Endothelial cell of umbilical vein (primary cell): ENCODE results near the gene AGPAT2. TPM values are rescaled to one million over a fixed set of nuclear protein-coding genes. Genes with fewer than 3 reads are reported as not detected.

Experiments
- BruUV-seq: library from RNA; stranded (reverse); fragments of 400-500 nt; replicated peaks from 2 replicates; lab custom pipeline; 2021; lab: Mats Ljungman, UMichigan
- CTCF ChIA-PET: fragments of 300-600, 350-600 bp; sonication (Branson Sonifier 250); formaldehyde crosslinking; loops from one replicate; lab custom pipeline; 2021; ENCODE audit warnings: antibody characterized with exemption, inconsistent platforms; lab: Charles Lee
- POLR2A ChIA-PET: fragments of 300-600, 350-600 bp; sonication (Branson Sonifier 250); formaldehyde crosslinking; loops from one replicate; lab custom pipeline; 2021; ENCODE audit warnings: antibody characterized with exemption, inconsistent platforms; lab: Charles Lee
- DNase-seq: peaks from one replicate; pipeline ENCODE4 v3.0.0-alpha.2; 2011; ENCODE audit warnings: low read depth, low spot score
- FAIRE-seq: peaks from 2 replicates; lab custom pipeline; 2011; peaks lifted over from hg19 to GRCh38; lab: Jason Lieb, UNC
- H2AFZ ChIP-seq: 2 replicates; pipeline ENCODE4 v1.6.0; 2012; ENCODE audit warnings: low read depth, low read length, control low read depth, inconsistent platforms
- H3K27ac ChIP-seq: 2 replicates; pipeline ENCODE4 v1.5.1; 2011; ENCODE audit warnings: low read depth, mild to moderate bottlenecking, control low read depth, low read length, moderate library complexity; ENCODE audit not compliant: insufficient read depth
- H3K27me3 ChIP-seq, 2 experiments: 2 replicates each; pipeline versions ENCODE4 v1.6.0 to v1.6.1; 2011; ENCODE audit warnings: low read length in 2 of 2, mixed read lengths in 1 of 2; ENCODE audit not compliant: control insufficient read depth in 2 of 2, insufficient read depth in 2 of 2
- H3K36me3 ChIP-seq, 2 experiments: 2 replicates in 1 of 2; 3 replicates in 1 of 2; pipeline ENCODE4 v1.5.1; 2011; ENCODE audit warnings: low read length in 2 of 2, mild to moderate bottlenecking in 1 of 2, moderate library complexity in 1 of 2; ENCODE audit not compliant: control insufficient read depth in 2 of 2, insufficient read depth in 2 of 2; ENCODE audit errors: extremely low read depth in 1 of 2
- H3K4me1 ChIP-seq: 3 replicates; pipeline ENCODE4 v1.5.1; 2011; ENCODE audit warnings: mild to moderate bottlenecking, low read length; ENCODE audit not compliant: control insufficient read depth, insufficient read depth; ENCODE audit errors: extremely low read depth
- H3K4me2 ChIP-seq: 2 replicates; pipeline ENCODE4 v1.6.1; 2011; ENCODE audit warnings: low read length, control low read depth, mixed read lengths; ENCODE audit not compliant: insufficient read depth
- H3K4me3 ChIP-seq, 3 experiments: fragments of 200-600 bp in 1 of 3; sonication (generic), shearing (Covaris generic) in 1 of 3; replicated peaks in 1 of 3; 2 replicates each; pipeline ENCODE4 v1.5.1; 2011 to 2016; ENCODE audit warnings: control low read depth in 3 of 3, low read length in 3 of 3, mild to moderate bottlenecking in 2 of 3, inconsistent platforms in 1 of 3, low read depth in 1 of 3, moderate library complexity in 1 of 3; ENCODE audit not compliant: insufficient read depth in 1 of 3
- H3K79me2 ChIP-seq: 2 replicates; pipeline ENCODE4 v1.6.0; 2012; ENCODE audit warnings: low read length, inconsistent platforms; ENCODE audit not compliant: control insufficient read depth, insufficient read depth
- H3K9ac ChIP-seq: replicated peaks from 2 replicates; pipeline ENCODE3; 2011; ENCODE audit warnings: low read length, control low read depth; ENCODE audit not compliant: insufficient read depth; ENCODE audit errors: extremely low read depth
- H3K9me1 ChIP-seq: replicated peaks from 3 replicates; pipeline ENCODE4 v1.6.0; 2011; ENCODE audit warnings: mild to moderate bottlenecking, low read length; ENCODE audit not compliant: control insufficient read depth, insufficient read depth; ENCODE audit errors: extremely low read depth
- H3K9me3 ChIP-seq: replicated peaks from 2 replicates; pipeline ENCODE4 v1.5.1; 2012; ENCODE audit warnings: low read length, inconsistent platforms; ENCODE audit not compliant: control insufficient read depth, insufficient read depth
- H4K20me1 ChIP-seq: replicated peaks from 2 replicates; pipeline ENCODE3; 2011; ENCODE audit warnings: mild to moderate bottlenecking, low read length; ENCODE audit not compliant: control insufficient read depth, insufficient read depth; ENCODE audit errors: extremely low read depth
- EZH2 ChIP-seq: IDR thresholded peaks from 2 replicates; pipeline ENCODE4 v1.6.1; 2012; ENCODE audit warnings: borderline replicate concordance, low read depth, mild to moderate bottlenecking, moderate library complexity, low read length, inconsistent platforms; ENCODE audit not compliant: severe bottlenecking
- FOS ChIP-seq: IDR thresholded peaks from 2 replicates; pipeline ENCODE4 v1.6.1; 2011; ENCODE audit warnings: mild to moderate bottlenecking, low read length, moderate library complexity, borderline replicate concordance; ENCODE audit not compliant: insufficient read depth
- GATA2 ChIP-seq: IDR thresholded peaks from 2 replicates; pipeline ENCODE4 v1.7.0; 2011; ENCODE audit warnings: low read depth, mild to moderate bottlenecking, moderate library complexity, mixed read lengths, low read length; ENCODE audit not compliant: insufficient read length, insufficient read depth
- JUN ChIP-seq: IDR thresholded peaks from 2 replicates; pipeline ENCODE4 v1.6.1; 2011; ENCODE audit warnings: borderline replicate concordance, low read depth; ENCODE audit not compliant: insufficient read length, insufficient read depth
- MAX ChIP-seq: IDR thresholded peaks from 2 replicates; pipeline ENCODE4 v1.6.1; 2011; ENCODE audit not compliant: insufficient read depth, insufficient read length
- MYC ChIP-seq: IDR thresholded peaks from one replicate; pipeline ENCODE4 v1.6.1; 2011; ENCODE audit warnings: mild to moderate bottlenecking, low read depth, low read length
- POLR2A ChIP-seq: IDR thresholded peaks from 2 replicates; pipeline ENCODE4 v1.6.1; 2012; ENCODE audit warnings: low read depth, mild to moderate bottlenecking, control low read depth, low read length
- dilution Hi-C: fragments of 300-500 bp; cut with MboI; formaldehyde crosslinking; loops from one replicate; pipeline ENCODE4 v1.15.0; 2019; ENCODE audit warnings: low sequenced_read_pairs; ENCODE audit not compliant: extremely low pct_ligation_motif_present
- intact Hi-C: fragments of 100-400 bp; cut with micrococcal nuclease; formaldehyde crosslinking; loops from one replicate; pipeline ENCODE4 v1.10.0; 2022
- polyA plus RNA-seq, 4 experiments: library from polyadenylated mRNA; depleted of rRNA in 3 of 4; stranded (reverse) in 3 of 4; unstranded in 1 of 4; fragments of >200 nt; gene quantifications; 2 replicates each; pipeline versions ENCODE4 v1.2.1 to v1.2.3, GENCODE V29; 2011 to 2012; ENCODE audit warnings: missing spikeins in 1 of 4
- total RNA-seq: library from RNA; stranded (reverse); gene quantifications from 2 replicates; pipeline ENCODE4 v1.2.3, GENCODE V29; 2021
- TF ChIP-seq, protein P1 (sequence below), 2 donors: IDR thresholded peaks; 1 replicate in 1 of 2; 2 replicates in 1 of 2; pipeline ENCODE4 v1.5.1; 2011; ENCODE audit warnings: low read length in 2 of 2, mild to moderate bottlenecking in 2 of 2, moderate library complexity in 2 of 2, control low read depth in 1 of 2, inconsistent platforms in 1 of 2, low read depth in 1 of 2; ENCODE audit not compliant: insufficient read depth in 1 of 2; ENCODE audit errors: extremely low read depth in 1 of 2

The AGPAT2 gene
- total and polyA plus RNA-seq, 2 donors (not counting 3 experiments of a cell fraction or from before 2014, with no cell fraction given): 45.5 to 55.3 TPM

- Histone ChIP-seq H3K36me3 (peaks cover 8 to 17% of the 10 kb centered on the region in 2 experiments), H3K9me1 (no peaks in the 10 kb centered on the region), H3K4me3 (no peak overlapping the region), H4K20me1 (no peaks in the 10 kb centered on the region), H3K27me3 (no peaks in the 10 kb centered on the region), H3K9me3 (no peaks in the 10 kb centered on the region), H2AFZ (no peak overlapping the region), H3K4me2 (no peak overlapping the region), H3K9ac (peak overlapping the region; percentile 99), H3K79me2 (peaks cover 54% of the 10 kb centered on the region), H3K4me1 (peaks cover 57% of the 10 kb centered on the region), H3K27ac (peak overlapping the region; percentile 85)
- TF ChIP-seq FOS (no peak), MAX (no peak), GATA2 (no peak), POLR2A (no peak), EZH2 (no peak), JUN (no peak), MYC (no peak)
- TF ChIP-seq, protein P1, sequence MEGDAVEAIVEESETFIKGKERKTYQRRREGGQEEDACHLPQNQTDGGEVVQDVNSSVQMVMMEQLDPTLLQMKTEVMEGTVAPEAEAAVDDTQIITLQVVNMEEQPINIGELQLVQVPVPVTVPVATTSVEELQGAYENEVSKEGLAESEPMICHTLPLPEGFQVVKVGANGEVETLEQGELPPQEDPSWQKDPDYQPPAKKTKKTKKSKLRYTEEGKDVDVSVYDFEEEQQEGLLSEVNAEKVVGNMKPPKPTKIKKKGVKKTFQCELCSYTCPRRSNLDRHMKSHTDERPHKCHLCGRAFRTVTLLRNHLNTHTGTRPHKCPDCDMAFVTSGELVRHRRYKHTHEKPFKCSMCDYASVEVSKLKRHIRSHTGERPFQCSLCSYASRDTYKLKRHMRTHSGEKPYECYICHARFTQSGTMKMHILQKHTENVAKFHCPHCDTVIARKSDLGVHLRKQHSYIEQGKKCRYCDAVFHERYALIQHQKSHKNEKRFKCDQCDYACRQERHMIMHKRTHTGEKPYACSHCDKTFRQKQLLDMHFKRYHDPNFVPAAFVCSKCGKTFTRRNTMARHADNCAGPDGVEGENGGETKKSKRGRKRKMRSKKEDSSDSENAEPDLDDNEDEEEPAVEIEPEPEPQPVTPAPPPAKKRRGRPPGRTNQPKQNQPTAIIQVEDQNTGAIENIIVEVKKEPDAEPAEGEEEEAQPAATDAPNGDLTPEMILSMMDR (IDR thresholded peaks at IDR 0.05; ENCODE audit: extremely low read depth in 1 of 2, insufficient read depth in 1 of 2, low read depth in 1 of 2, low read length in 2 of 2): no peak
- FAIRE-seq (no peak), DNase-seq (no peak)
- CTCF ChIA-PET: interaction anchor here (1.0 to 7.2 kb wide), 2 partner anchors 16 to 29 kb away, joined by 4 to 90 read pairs; no protein-coding TSS in a partner anchor
- dilution Hi-C loops (no loop called here), intact Hi-C loops (no loop called here)
- BruUV-seq: no TSS peak
- POLR2A ChIA-PET: interaction anchor here (0.8 to 9.9 kb wide), 4 partner anchors 8 to 121 kb away, joined by 3 to 161 read pairs (median 8); no protein-coding TSS in a partner anchor
Observed at GRCh38 chr9:136660971-136661550, 26.2 kb downstream of the AGPAT2 start.
